HepG2 (cell line): ENCODE measurements around the gene RIPOR3. TPM values are rescaled to one million over a fixed set of nuclear protein-coding genes. Genes with fewer than 3 reads are reported as not detected.

ENCODE experiments used
- BHLHE40 ChIP-seq: IDR thresholded peaks from 2 replicates; pipeline ENCODE4 v1.6.1; 2011; ENCODE audit warnings: low read length, improper control_type of control experiment
- CBX1 ChIP-seq: IDR thresholded peaks from one replicate; pipeline ENCODE4 v1.6.1; 2016; ENCODE audit warnings: antibody characterized with exemption, low read depth
- HNRNPLL ChIP-seq: fragments of 200-400 bp; formaldehyde crosslinking; IDR thresholded peaks from 2 replicates; pipeline ENCODE4 v1.6.1; 2017; ENCODE audit warnings: mild to moderate bottlenecking, low read depth, low read length; ENCODE audit not compliant: poor library complexity, severe bottlenecking
- ISL2 ChIP-seq: sonication (generic); formaldehyde crosslinking; IDR thresholded peaks from 2 replicates; pipeline ENCODE4 v1.5.0; 2020; ENCODE audit warnings: missing genetic modification reagents
- MEF2D ChIP-seq: sonication (generic); formaldehyde crosslinking; IDR thresholded peaks from 2 replicates; pipeline ENCODE4 v1.5.1; 2020; ENCODE audit warnings: mild to moderate bottlenecking, missing genetic modification reagents
- NFATC3 ChIP-seq: sonication (generic); formaldehyde crosslinking; IDR thresholded peaks from 2 replicates; pipeline ENCODE4 v1.5.1; 2020; ENCODE audit warnings: mild to moderate bottlenecking, missing genetic modification reagents
- RFX5 ChIP-seq: IDR thresholded peaks from 2 replicates; pipeline ENCODE4 v1.6.1; 2011; ENCODE audit warnings: low read depth, low read length, improper control_type of control experiment
- SATB2 ChIP-seq: sonication (generic); formaldehyde crosslinking; IDR thresholded peaks from 2 replicates; pipeline ENCODE4 v1.5.0; 2020; ENCODE audit warnings: missing genetic modification reagents
- TEAD3 ChIP-seq: optimal IDR thresholded peaks from 2 replicates; pipeline ENCODE3; 2016; ENCODE audit warnings: borderline replicate concordance
- ZFX ChIP-seq: sonication (generic); formaldehyde crosslinking; IDR thresholded peaks from 2 replicates; pipeline ENCODE4 v1.4.0; 2020; ENCODE audit warnings: mild to moderate bottlenecking, low read depth, missing genetic modification reagents, moderate library complexity
- ZNF235 ChIP-seq: sonication (generic); formaldehyde crosslinking; IDR thresholded peaks from 2 replicates; pipeline ENCODE4 v1.8.1; 2023; ENCODE audit warnings: mild to moderate bottlenecking, missing genetic modification reagents, borderline replicate concordance
- ZNF3 ChIP-seq: IDR thresholded peaks from 2 replicates; pipeline ENCODE4 v1.7.0; 2017; ENCODE audit warnings: inconsistent platforms
- ZNF83 ChIP-seq: sonication (generic); formaldehyde crosslinking; IDR thresholded peaks from 2 replicates; pipeline ENCODE4 v1.4.0; 2020; ENCODE audit warnings: missing genetic modification reagents, mild to moderate bottlenecking, borderline replicate concordance
- polyA plus RNA-seq, 8 experiments: library from polyadenylated mRNA; depleted of rRNA in 3 of 8; stranded (reverse) in 7 of 8; unstranded in 1 of 8; fragments of >200 nt; fragmentation: Illumina TruSeq in 4 of 8; extraction: Trizol in 4 of 8; gene quantifications; 2 replicates each; pipeline versions ENCODE4 v1.2.1 to v1.2.3, GENCODE V29; 2011 to 2016; ENCODE audit warnings: low read depth in 4 of 8, missing spikeins in 1 of 8, mixed read lengths in 1 of 8; ENCODE audit not compliant: insufficient read depth in 1 of 8
- total RNA-seq, 5 experiments: library from RNA; depleted of rRNA; stranded (reverse); fragments of >200 nt; fragmentation: Illumina TruSeq; extraction: Trizol; gene quantifications; 2 replicates each; pipeline ENCODE4 v1.2.3, GENCODE V29; 2016; ENCODE audit warnings: low read depth in 1 of 5
- TF ChIP-seq, protein P1 (sequence below): sonication (generic); formaldehyde crosslinking; IDR thresholded peaks from 2 replicates; pipeline ENCODE4 v1.8.0; 2022; ENCODE audit warnings: missing genetic modification reagents, mild to moderate bottlenecking, borderline replicate concordance
- TF ChIP-seq, protein P2 (sequence below): sonication (generic); formaldehyde crosslinking; IDR thresholded peaks from 2 replicates; pipeline ENCODE4 v1.8.0; 2022; ENCODE audit warnings: missing genetic modification reagents, mild to moderate bottlenecking, moderate library complexity, borderline replicate concordance
- TF ChIP-seq, protein P3 (sequence below): sonication (generic); formaldehyde crosslinking; IDR thresholded peaks from 2 replicates; pipeline ENCODE4 v1.4.0; 2020; ENCODE audit warnings: missing genetic modification reagents
- TF ChIP-seq, protein P4 (sequence below): sonication (generic); formaldehyde crosslinking; IDR thresholded peaks from 2 replicates; pipeline ENCODE4 v1.4.0; 2020; ENCODE audit warnings: mild to moderate bottlenecking, missing genetic modification reagents
- TF ChIP-seq, protein P5 (sequence below): sonication (generic); formaldehyde crosslinking; IDR thresholded peaks from 2 replicates; pipeline ENCODE4 v1.5.0; 2020; ENCODE audit warnings: missing genetic modification reagents, mild to moderate bottlenecking, borderline replicate concordance
- TF ChIP-seq, protein P6 (sequence below): sonication (generic); IDR thresholded peaks from 2 replicates; pipeline ENCODE4 v1.6.1; 2016; ENCODE audit warnings: low read depth, borderline replicate concordance
- TF ChIP-seq, protein P7 (sequence below): IDR thresholded peaks from 2 replicates; pipeline ENCODE4 v1.6.1; 2016; ENCODE audit warnings: missing genetic modification reagents, missing compliant biosample characterization
- TF ChIP-seq, protein P8 (sequence below): sonication (generic); formaldehyde crosslinking; IDR thresholded peaks from 2 replicates; pipeline ENCODE4 v1.8.1; 2023; ENCODE audit warnings: mild to moderate bottlenecking, moderate library complexity, missing genetic modification reagents

Gene RIPOR3
- total and polyA plus RNA-seq, 2 of the 13 experiments (the other 11 are each of a cell fraction or from before 2014, with no cell fraction given): 0.18 TPM; not detected in 1

DNA sequence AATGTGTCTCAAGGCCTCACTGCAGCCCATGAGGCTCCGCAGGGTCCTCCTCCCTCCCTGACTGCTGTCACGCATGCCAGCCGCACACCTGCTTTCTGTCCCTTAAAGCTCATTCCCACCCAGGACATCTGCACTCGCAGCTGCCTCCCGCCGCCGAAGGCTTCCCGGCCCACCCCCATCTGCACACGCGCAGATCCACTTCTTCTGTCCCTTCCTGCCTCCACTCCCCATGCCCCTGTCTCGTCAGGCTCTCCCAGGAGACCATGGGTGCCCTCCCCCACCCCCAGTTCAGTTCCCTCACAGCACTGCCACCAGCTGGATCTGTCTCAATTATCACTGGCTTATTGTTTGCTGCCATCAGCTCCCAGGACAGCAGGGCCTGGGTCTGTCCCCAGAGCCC is 63.0 kb downstream of the RIPOR3 start (continued):
- TF ChIP-seq, protein P1, sequence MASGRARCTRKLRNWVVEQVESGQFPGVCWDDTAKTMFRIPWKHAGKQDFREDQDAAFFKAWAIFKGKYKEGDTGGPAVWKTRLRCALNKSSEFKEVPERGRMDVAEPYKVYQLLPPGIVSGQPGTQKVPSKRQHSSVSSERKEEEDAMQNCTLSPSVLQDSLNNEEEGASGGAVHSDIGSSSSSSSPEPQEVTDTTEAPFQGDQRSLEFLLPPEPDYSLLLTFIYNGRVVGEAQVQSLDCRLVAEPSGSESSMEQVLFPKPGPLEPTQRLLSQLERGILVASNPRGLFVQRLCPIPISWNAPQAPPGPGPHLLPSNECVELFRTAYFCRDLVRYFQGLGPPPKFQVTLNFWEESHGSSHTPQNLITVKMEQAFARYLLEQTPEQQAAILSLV (CRISPR knock-in tag): peak; percentile 42; the same call in 1 of the 2 replicates
- TF ChIP-seq, protein P2, sequence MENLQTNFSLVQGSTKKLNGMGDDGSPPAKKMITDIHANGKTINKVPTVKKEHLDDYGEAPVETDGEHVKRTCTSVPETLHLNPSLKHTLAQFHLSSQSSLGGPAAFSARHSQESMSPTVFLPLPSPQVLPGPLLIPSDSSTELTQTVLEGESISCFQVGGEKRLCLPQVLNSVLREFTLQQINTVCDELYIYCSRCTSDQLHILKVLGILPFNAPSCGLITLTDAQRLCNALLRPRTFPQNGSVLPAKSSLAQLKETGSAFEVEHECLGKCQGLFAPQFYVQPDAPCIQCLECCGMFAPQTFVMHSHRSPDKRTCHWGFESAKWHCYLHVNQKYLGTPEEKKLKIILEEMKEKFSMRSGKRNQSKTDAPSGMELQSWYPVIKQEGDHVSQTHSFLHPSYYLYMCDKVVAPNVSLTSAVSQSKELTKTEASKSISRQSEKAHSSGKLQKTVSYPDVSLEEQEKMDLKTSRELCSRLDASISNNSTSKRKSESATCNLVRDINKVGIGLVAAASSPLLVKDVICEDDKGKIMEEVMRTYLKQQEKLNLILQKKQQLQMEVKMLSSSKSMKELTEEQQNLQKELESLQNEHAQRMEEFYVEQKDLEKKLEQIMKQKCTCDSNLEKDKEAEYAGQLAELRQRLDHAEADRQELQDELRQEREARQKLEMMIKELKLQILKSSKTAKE (CRISPR knock-in tag): peak; percentile 37; the same call in 1 of the 2 replicates
- no peak; the same call in 1 of the 2 replicates for TF ChIP-seq ZFX (CRISPR knock-in tag)
- no peak for TF ChIP-seq HNRNPLL
- TF ChIP-seq, protein P3, sequence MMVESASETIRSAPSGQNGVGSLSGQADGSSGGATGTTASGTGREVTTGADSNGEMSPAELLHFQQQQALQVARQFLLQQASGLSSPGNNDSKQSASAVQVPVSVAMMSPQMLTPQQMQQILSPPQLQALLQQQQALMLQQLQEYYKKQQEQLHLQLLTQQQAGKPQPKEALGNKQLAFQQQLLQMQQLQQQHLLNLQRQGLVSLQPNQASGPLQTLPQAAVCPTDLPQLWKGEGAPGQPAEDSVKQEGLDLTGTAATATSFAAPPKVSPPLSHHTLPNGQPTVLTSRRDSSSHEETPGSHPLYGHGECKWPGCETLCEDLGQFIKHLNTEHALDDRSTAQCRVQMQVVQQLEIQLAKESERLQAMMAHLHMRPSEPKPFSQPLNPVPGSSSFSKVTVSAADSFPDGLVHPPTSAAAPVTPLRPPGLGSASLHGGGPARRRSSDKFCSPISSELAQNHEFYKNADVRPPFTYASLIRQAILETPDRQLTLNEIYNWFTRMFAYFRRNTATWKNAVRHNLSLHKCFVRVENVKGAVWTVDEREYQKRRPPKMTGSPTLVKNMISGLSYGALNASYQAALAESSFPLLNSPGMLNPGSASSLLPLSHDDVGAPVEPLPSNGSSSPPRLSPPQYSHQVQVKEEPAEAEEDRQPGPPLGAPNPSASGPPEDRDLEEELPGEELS (CRISPR knock-in tag): no peak
- TF ChIP-seq ZNF235 (CRISPR knock-in tag): no peak
- TF ChIP-seq, protein P4, sequence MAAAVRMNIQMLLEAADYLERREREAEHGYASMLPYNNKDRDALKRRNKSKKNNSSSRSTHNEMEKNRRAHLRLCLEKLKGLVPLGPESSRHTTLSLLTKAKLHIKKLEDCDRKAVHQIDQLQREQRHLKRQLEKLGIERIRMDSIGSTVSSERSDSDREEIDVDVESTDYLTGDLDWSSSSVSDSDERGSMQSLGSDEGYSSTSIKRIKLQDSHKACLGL: 0 out of 2 replicates have a peak, but pooled peaks have one; percentile 34
- no peak for TF ChIP-seq BHLHE40
- TF ChIP-seq TEAD3: no peak
- no peak for TF ChIP-seq CBX1
- no peak for TF ChIP-seq ISL2 (CRISPR knock-in tag)
- TF ChIP-seq, protein P5, sequence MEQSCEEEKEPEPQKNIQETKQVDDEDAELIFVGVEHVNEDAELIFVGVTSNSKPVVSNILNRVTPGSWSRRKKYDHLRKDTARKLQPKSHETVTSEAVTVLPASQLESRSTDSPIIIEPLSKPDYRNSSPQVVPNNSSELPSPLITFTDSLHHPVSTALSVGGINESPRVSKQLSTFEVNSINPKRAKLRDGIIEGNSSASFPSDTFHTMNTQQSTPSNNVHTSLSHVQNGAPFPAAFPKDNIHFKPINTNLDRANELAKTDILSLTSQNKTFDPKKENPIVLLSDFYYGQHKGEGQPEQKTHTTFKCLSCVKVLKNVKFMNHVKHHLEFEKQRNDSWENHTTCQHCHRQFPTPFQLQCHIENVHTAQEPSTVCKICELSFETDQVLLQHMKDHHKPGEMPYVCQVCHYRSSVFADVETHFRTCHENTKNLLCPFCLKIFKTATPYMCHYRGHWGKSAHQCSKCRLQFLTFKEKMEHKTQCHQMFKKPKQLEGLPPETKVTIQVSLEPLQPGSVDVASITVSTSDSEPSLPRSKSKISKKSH: no peak
- TF ChIP-seq SATB2: no peak
- TF ChIP-seq ZNF3 (CRISPR knock-in tag): no peak
- no peak for TF ChIP-seq RFX5
- TF ChIP-seq ZNF83: no peak
- TF ChIP-seq, protein P6, sequence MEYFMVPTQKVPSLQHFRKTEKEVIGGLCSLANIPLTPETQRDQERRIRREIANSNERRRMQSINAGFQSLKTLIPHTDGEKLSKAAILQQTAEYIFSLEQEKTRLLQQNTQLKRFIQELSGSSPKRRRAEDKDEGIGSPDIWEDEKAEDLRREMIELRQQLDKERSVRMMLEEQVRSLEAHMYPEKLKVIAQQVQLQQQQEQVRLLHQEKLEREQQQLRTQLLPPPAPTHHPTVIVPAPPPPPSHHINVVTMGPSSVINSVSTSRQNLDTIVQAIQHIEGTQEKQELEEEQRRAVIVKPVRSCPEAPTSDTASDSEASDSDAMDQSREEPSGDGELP: peak; percentile 63; the same call in 1 of the 2 replicates
- TF ChIP-seq, protein P7, sequence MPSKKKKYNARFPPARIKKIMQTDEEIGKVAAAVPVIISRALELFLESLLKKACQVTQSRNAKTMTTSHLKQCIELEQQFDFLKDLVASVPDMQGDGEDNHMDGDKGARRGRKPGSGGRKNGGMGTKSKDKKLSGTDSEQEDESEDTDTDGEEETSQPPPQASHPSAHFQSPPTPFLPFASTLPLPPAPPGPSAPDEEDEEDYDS: no peak
- TF ChIP-seq NFATC3 (CRISPR knock-in tag): no peak
- TF ChIP-seq, protein P8, sequence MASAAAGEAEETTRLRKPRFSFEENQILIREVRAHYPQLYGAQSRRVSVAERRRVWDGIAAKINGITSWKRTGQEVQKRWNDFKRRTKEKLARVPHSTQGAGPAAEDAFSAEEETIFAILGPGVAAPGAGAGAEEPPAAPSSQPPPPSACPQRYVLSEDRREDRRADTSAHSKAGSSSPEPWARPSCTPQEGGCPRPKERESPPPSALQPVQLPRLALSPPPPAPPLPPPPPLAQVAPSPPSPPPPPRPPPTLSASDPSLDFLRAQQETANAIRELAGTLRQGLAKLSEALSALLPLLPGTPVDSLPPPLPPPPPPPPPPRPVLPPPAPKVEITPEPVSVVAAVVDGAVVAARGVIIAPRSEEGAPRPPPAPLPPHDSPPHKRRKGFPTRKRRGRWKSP (CRISPR knock-in tag): no peak
- TF ChIP-seq MEF2D (CRISPR knock-in tag): 0 out of 2 replicates have a peak, but pooled peaks have one; percentile 45
